K562 treated with DMSO at 1 percent for 4 hours (cell line): ENCODE data around the gene MITD1. TPM values are rescaled to one million over a fixed set of nuclear protein-coding genes. Genes with fewer than 3 reads are reported as not detected.

Source experiments
- total RNA-seq: library from RNA; unstranded; fragments of 300-600 nt; gene quantifications from 2 replicates; pipeline ENCODE4 v1.2.3, GENCODE V29; 2022; ENCODE audit not compliant: insufficient read depth

Gene MITD1
- 20.0 and 20.3 TPM in 2 replicates for total RNA-seq

GRCh38 chr2:99180755-99181623, at the start of gene MITD1, which contains the start of gene MRPL30:
TSS of gene MITD1 (minus strand) at chr2:99181058. CDS start at chr2:99180981, 77 bp downstream.
TSS of gene MRPL30 (plus strand) at chr2:99181184. CDS start at chr2:99186204, 5,020 bp downstream.

GRCh38 chr2:99154643-99155536, 26.0 kb downstream of the MITD1 start, which contains the start of the genes LIPT1 and TSGA10:
TSS of gene LIPT1 (plus strand) at chr2:99154967. CDS start at chr2:99161958, 6,991 bp downstream.
TSS of gene TSGA10 (minus strand) at chr2:99154942. CDS start at chr2:99109439, 45,503 bp downstream.

GRCh38 chr2:99141110-99142108, 39.4 kb downstream of the MITD1 start, which contains the start of gene C2orf15:
TSS of gene C2orf15 (plus strand) at chr2:99141707. CDS start at chr2:99150559, 8,852 bp downstream.

Other genes starting within 250 kb of the MITD1 start
- not detected in 2 replicates for gene CRACDL, start 244.8 kb downstream of the MITD1 start, total RNA-seq
- gene C2orf15, start 39.4 kb downstream of the MITD1 start, total RNA-seq: not detected in 2 replicates
- gene TSGA10, start 26.1 kb downstream of the MITD1 start, total RNA-seq: 0.56 TPM in 1 of 2 replicates, not detected in the other
- 2.5 and 5.9 TPM in 2 replicates for gene LIPT1, start 26.1 kb downstream of the MITD1 start, total RNA-seq
- 26.5 and 27.9 TPM in 2 replicates for gene MRPL30, start 126 bp upstream of the MITD1 start, total RNA-seq
- 1.3 TPM in 1 of 2 replicates, not detected in the other for gene LYG2, start 74.6 kb upstream of the MITD1 start, total RNA-seq
- gene LYG1, start 120.1 kb upstream of the MITD1 start, total RNA-seq: 1.8 and 2.0 TPM in 2 replicates
- gene TXNDC9, start 155.3 kb upstream of the MITD1 start, total RNA-seq: 17.0 and 21.2 TPM in 2 replicates
- 29.1 and 32.9 TPM in 2 replicates for gene EIF5B, start 156.3 kb upstream of the MITD1 start, total RNA-seq